ENCODE results near the gene UBTD1. TPM values are rescaled to one million over a fixed set of nuclear protein-coding genes. Genes with fewer than 3 reads are reported as not detected.
"Not testable (repeated sequence)": the region's sequence is repeated elsewhere in the genome, so short reads cannot be mapped to it uniquely, and the experiment has no call there.

UBTD1 gene
- total RNA-seq, 2 donors from 2014 or later = 3.3 to 5.6 TPM

- ATAC-seq; H3K36me3 Mint-ChIP-seq; DNase-seq (ENCODE audit: low spot score); H3K4me1 Mint-ChIP-seq (ENCODE audit: low read depth in 2 of 2); H3K9me3 Mint-ChIP-seq; H3K27me3 Mint-ChIP-seq; H3K27ac Mint-ChIP-seq; H3K4me3 Mint-ChIP-seq: not testable (repeated sequence)
Measured at GRCh38 chr10:97560731-97561381, 62.1 kb downstream of the UBTD1 start.

- H3K27ac Mint-ChIP-seq; DNase-seq (ENCODE audit: low spot score); H3K36me3 Mint-ChIP-seq; H3K4me1 Mint-ChIP-seq (ENCODE audit: low read depth in 2 of 2); H3K27me3 Mint-ChIP-seq; H3K4me3 Mint-ChIP-seq; ATAC-seq; H3K9me3 Mint-ChIP-seq: not testable (repeated sequence)
Measured at GRCh38 chr10:97561386-97562077, 62.8 kb downstream of the UBTD1 start.

GRCh38 chr10:97562329-97562728 is 63.6 kb downstream of the UBTD1 start:
- H3K4me3 Mint-ChIP-seq; H3K36me3 Mint-ChIP-seq; H3K4me1 Mint-ChIP-seq (ENCODE audit: low read depth in 2 of 2); H3K9me3 Mint-ChIP-seq; H3K27me3 Mint-ChIP-seq; H3K27ac Mint-ChIP-seq; ATAC-seq; DNase-seq (ENCODE audit: low spot score): not testable (repeated sequence)

DNA sequence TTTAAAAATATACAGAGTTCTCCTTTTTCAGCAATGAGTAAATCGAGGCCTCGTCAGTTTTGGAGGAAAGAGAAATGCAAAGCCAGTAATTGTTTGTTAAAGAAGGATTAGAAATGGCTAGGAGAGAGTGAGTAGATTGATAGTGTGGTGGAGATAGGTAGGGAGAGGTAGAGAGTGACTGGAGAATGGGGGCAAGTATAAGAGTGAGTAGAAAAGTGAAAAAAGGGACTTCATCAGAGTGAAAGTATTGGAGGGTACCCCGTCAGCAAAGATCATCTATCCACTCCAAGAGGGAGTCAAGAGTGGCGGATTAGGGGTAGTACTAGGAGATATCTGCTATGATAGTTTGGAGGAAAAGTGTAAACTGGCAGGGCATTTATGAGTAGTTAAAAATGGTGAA is 64.6 kb downstream of the UBTD1 start:
- no peak overlapping the region for H3K27ac Mint-ChIP-seq
- H3K36me3 Mint-ChIP-seq = no peaks in the 10 kb centered on the region
- no peaks in the 10 kb centered on the region for H3K4me1 Mint-ChIP-seq (ENCODE audit: low read depth in 2 of 2)

DNA sequence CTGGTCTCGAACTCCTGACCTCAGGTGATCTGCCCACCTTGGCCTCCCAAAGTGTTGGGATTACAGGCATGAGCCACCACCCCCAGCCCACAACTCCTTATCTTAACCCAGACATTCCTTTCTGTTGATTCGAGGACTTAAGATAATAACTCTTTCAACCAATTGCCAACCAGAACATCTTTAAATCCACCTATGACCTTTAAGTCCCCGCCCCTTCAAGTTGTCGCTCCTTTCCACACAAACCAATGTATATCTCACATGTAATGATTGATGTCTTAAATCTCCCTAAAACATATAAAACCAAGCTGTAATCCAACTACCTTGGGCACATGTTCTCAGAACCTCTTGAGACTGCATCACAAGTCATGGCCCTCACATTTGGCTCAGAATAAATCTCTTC is 66.1 kb downstream of the UBTD1 start:
- no peak for ATAC-seq
- H3K4me1 Mint-ChIP-seq (ENCODE audit: low read depth in 2 of 2) = no peaks in the 10 kb centered on the region
- no peak for DNase-seq (ENCODE audit: low spot score)
- no peaks in the 10 kb centered on the region for H3K9me3 Mint-ChIP-seq
- peaks cover 0 to 5% of the 10 kb centered on the region in 2 donors for H3K27me3 Mint-ChIP-seq
- H3K27ac Mint-ChIP-seq = no peak overlapping the region
- no peak overlapping the region for H3K4me3 Mint-ChIP-seq
- H3K36me3 Mint-ChIP-seq = no peaks in the 10 kb centered on the region

More for the DNA sequence above, 64.6 kb downstream of the UBTD1 start:
- H3K4me3 Mint-ChIP-seq = no peak overlapping the region
- no peaks in the 10 kb centered on the region for H3K9me3 Mint-ChIP-seq
- peaks cover 0 to 5% of the 10 kb centered on the region in 2 donors for H3K27me3 Mint-ChIP-seq
- DNase-seq (ENCODE audit: low spot score) = no peak
- no peak for ATAC-seq

DNA sequence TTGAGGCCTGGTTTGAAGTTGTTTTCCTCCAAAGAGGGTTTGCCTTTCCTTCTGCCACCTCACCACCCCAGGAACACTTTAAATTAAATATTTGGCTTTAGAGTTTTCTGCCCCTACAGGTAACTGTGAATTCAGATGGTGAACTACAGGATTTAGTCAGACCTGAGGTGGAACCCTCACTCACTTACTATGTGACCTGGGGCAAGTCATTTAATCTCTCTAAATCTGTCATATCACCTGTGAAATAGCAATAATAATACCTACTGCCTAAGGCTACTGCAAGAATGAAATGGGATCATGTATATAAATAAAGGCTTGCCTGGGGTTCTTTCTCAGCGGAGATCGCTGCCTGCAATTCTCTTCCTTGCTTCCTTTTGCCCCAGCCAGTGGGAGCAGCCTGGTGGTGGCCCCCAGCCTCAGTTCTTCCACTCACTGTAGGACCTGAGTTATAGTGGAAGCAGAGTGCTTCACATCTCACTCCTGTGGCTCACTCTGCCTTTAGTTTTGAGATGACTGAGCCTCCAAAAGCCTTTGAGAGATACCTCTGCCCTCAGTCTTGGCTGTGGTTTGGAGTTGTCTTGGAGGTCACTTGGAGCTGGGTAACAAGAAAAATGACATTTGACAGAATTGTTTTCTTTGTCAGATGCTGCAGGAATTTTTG is 67.7 kb downstream of the UBTD1 start:
- ATAC-seq (peak in 1 of 2 donors; percentile 57), DNase-seq (ENCODE audit: low spot score) (no peak)
- Mint-ChIP-seq H3K4me1 (ENCODE audit: low read depth in 2 of 2) (no peaks in the 10 kb centered on the region), H3K27ac (no peak overlapping the region), H3K4me3 (no peak overlapping the region), H3K9me3 (no peaks in the 10 kb centered on the region), H3K27me3 (peaks cover 0 to 5% of the 10 kb centered on the region in 2 donors), H3K36me3 (no peaks in the 10 kb centered on the region)

GRCh38 chr10:97567891-97568290 is 69.2 kb downstream of the UBTD1 start:
- Mint-ChIP-seq H3K27ac (no peak overlapping the region), H3K9me3 (no peaks in the 10 kb centered on the region), H3K4me1 (ENCODE audit: low read depth in 2 of 2) (no peaks in the 10 kb centered on the region), H3K27me3 (peaks cover 0 to 5% of the 10 kb centered on the region in 2 donors), H3K36me3 (no peaks in the 10 kb centered on the region), H3K4me3 (no peak overlapping the region)
- DNase-seq (ENCODE audit: low spot score) = no peak
- no peak for ATAC-seq

DNA sequence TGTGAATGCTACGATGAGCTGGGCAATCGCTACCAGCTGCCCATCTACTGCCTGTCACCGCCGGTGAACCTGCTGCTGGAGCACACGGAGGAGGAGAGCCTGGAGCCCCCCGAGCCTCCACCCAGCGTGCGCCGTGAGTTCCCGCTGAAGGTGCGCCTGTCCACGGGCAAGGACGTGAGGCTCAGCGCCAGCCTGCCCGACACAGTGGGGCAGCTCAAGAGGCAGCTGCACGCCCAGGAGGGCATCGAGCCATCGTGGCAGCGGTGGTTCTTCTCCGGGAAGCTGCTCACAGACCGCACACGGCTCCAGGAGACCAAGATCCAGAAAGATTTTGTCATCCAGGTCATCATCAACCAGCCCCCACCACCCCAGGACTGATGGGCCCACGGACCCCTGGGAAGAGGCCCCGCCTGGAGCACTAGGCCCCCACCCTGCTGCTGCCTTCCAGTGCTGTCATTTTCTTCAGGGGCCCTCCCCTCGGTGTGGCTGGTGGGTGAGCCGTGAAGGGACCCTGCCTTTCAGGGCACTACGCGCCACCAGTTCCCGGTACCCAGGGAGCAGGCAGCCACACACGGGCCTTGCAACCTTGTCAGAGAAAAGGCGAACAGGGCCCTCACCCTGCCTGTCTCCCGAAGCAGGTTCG is 71.5 kb downstream of the UBTD1 start:
- H3K36me3 Mint-ChIP-seq = no peaks in the 10 kb centered on the region
- no peaks in the 10 kb centered on the region for H3K27me3 Mint-ChIP-seq
- H3K27ac Mint-ChIP-seq = no peak overlapping the region
- no peaks in the 10 kb centered on the region for H3K4me1 Mint-ChIP-seq (ENCODE audit: low read depth in 2 of 2)
- H3K4me3 Mint-ChIP-seq = no peak overlapping the region
- ATAC-seq (no peak), DNase-seq (ENCODE audit: low spot score) (no peak)
- no peaks in the 10 kb centered on the region for H3K9me3 Mint-ChIP-seq

DNA sequence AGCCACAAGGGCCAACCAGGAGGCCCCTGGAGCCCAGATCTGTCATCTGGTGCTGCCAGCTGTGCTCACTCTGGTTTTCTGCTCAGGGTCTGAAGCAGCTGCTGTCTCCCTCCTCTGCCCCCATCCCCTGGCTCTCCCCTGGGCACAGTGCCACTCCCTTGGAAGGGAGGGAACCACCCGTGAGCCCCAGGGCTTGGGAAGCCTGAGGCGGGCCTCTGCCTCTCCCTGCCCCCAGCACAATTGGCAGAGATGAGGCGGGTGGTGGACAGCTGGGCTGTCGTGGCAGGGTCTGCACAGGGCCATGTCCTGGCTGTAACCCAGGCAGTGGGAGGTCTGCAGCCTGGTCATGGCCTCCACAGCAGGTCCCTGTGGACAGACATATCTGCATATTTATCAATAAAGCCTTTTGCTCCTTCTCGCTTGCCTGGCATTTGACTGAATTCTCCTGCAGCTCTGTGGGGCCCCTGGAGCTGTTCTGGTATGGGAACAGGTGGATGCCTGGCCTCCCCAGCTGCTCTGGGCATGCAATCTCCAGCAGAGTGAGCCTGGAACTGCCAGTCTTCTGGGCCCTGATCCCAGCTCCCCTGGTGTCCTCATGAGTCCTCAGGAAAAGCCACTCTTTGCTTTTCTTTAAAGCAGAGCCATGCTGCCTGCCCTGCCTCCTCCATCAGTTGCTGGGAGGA is 72.2 kb downstream of the UBTD1 start:
- Mint-ChIP-seq H3K4me1 (ENCODE audit: low read depth in 2 of 2) (no peaks in the 10 kb centered on the region), H3K36me3 (no peaks in the 10 kb centered on the region), H3K9me3 (no peaks in the 10 kb centered on the region), H3K27ac (no peak overlapping the region), H3K27me3 (no peaks in the 10 kb centered on the region), H3K4me3 (no peak overlapping the region)
- DNase-seq (ENCODE audit: low spot score) (no peak), ATAC-seq (no peak)

DNA sequence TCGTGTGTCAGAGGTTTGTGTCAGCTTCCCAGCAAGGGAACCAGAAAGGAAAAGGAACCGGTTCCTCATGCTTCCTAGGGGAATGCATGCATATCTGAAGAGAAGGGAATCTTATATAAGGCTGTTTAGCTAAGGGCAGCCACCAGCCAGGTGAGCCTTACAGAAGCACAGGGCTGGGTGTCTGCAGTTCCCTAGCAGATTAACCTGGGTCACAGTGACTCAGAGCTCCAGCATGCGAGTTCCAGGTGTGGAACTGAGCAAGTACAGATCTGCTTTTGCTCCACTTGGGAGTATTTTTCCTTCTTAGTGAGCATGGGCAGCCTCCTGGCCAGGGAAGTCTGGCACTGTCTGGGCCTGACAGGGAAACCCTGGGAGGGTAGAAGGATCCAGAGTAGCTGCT is 72.9 kb downstream of the UBTD1 start:
- Mint-ChIP-seq H3K9me3 (no peaks in the 10 kb centered on the region), H3K27me3 (no peaks in the 10 kb centered on the region), H3K4me3 (no peak overlapping the region), H3K4me1 (ENCODE audit: low read depth in 2 of 2) (no peaks in the 10 kb centered on the region), H3K36me3 (no peaks in the 10 kb centered on the region), H3K27ac (no peak overlapping the region)
- ATAC-seq (no peak), DNase-seq (ENCODE audit: low spot score) (no peak)

DNA sequence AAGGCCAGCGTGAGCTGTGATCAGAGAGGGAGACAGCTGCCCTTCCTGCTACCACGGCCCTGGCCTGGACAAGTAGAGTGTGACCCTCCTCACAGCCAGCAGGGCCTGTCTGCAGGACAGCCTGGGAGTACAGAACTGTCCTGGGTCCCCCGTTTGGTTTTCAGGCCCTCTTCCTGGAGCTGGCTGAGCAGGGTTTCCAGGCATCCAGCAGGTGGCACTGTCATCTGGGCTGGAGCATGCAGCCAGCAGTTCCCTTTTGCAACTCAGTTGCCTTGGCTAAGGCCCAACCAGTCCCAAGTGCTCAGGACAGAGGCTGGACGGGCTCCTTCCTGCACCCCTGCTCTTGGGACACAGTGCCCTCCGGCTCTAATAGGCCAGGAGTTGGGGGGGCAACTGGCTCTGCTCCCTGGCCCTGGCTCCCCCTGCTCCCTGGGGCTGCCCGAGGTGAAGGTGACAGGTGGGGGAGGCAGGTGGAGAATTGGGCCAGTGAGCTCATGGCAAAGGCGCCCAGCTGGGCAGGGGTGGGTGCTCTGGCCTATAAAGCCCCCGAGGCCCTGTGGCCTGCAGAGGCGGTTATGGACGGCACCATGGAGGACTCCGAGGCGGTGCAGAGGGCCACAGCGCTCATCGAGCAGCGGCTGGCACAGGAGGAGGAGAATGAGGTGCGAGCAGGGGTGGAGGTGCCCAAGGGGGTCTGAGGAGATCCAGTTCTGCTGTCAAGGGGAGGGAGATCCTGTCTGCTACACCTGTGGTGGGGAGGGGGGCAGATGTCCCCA is 73.7 kb downstream of the UBTD1 start, which contains the start of gene ANKRD2:
TSS of gene ANKRD2 (plus strand) at position 566 of the 776 bp plus-strand sequence. CDS start at position 576, 10 bp downstream.
- no peak for DNase-seq (ENCODE audit: low spot score)
- H3K27me3 Mint-ChIP-seq = no peaks in the 10 kb centered on the region
- no peaks in the 10 kb centered on the region for H3K4me1 Mint-ChIP-seq (ENCODE audit: low read depth in 2 of 2)
- H3K9me3 Mint-ChIP-seq = no peaks in the 10 kb centered on the region
- no peak within 1 kb of the TSS for H3K27ac Mint-ChIP-seq
- H3K36me3 Mint-ChIP-seq = no peaks in the 10 kb centered on the region
- peak; percentile 54 to 61 for ATAC-seq
- H3K4me3 Mint-ChIP-seq = no peak within 1 kb of the TSS

DNA sequence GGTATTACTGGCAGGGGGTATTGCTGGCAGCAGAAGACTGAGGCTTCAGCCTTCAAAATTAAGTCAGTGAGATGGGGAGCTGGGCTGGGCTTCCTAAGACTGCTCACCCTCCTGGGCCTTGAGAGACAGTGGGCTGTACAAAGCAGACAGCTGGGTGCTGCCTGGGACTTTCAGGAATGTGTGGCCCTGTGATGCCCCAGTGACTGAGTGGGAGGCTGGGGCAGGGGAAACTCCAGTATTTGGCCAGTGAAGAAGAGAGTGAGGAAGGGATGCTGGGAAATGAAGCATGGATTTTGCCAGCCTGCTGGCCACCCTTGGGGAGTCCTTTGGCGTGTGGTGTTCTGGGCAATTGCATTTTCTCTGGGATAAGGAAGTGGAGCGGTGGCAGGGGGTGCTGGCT is 74.3 kb downstream of the UBTD1 start:
- no peak for ATAC-seq
- DNase-seq (ENCODE audit: low spot score) = no peak
- Mint-ChIP-seq H3K9me3 (no peaks in the 10 kb centered on the region), H3K27me3 (no peaks in the 10 kb centered on the region), H3K4me3 (no peak overlapping the region), H3K4me1 (ENCODE audit: low read depth in 2 of 2) (no peaks in the 10 kb centered on the region), H3K27ac (no peak overlapping the region), H3K36me3 (no peaks in the 10 kb centered on the region)

DNA sequence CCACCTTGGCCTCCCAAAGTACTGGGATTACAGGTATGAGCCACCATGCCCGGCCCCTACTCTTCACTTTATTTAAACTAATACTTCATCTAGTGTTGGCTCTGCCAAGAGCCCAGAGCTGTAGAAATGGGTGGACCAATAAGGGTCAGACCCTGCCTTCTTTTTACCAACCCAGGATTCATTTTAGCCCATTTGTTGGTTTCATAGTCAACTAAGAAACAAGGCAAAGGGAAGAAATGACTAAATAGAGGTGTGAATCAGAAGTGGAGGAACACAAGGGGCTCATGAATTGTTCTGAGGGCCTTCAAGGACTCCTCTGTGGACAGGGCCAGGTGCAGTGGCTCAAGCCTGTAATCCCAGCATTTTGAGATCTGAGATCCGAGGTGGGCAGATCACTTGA is 74.9 kb downstream of the UBTD1 start:
- no peak overlapping the region for H3K4me3 Mint-ChIP-seq
- no peaks in the 10 kb centered on the region for H3K27me3 Mint-ChIP-seq
- no peaks in the 10 kb centered on the region for H3K4me1 Mint-ChIP-seq (ENCODE audit: low read depth in 2 of 2)
- DNase-seq (ENCODE audit: low spot score) (no peak), ATAC-seq (no peak)
- no peaks in the 10 kb centered on the region for H3K9me3 Mint-ChIP-seq
- H3K27ac Mint-ChIP-seq = no peak overlapping the region
- no peaks in the 10 kb centered on the region for H3K36me3 Mint-ChIP-seq
